Measurements from ENCODE around the gene UBL7. TPM values are rescaled to one million over a fixed set of nuclear protein-coding genes. Genes with fewer than 3 reads are reported as not detected.
A peak's percentile ranks its signal among the peaks of the same experiment; 100 is the strongest.

Gene UBL7
- total RNA-seq, 2 experiments from 2014 or later = 55.3 to 63.2 TPM

- Mint-ChIP-seq H3K4me3 (no peak overlapping the region), H3K27ac (no peak overlapping the region), H3K4me1 (peaks cover 29% of the 10 kb centered on the region), H3K27me3 (no peaks in the 10 kb centered on the region), H3K36me3 (peaks cover 26% of the 10 kb centered on the region), H3K9me3 (no peaks in the 10 kb centered on the region)
- POLR2A ChIA-PET = interaction anchor here (1.4 to 1.6 kb wide), 2 partner anchors 11 to 22 kb away, joined by 3 to 5 read pairs; partner anchors contain the start of gene SEMA7A
- no peak for ATAC-seq (ENCODE audit: low read depth)
- DNase-seq = no peak
These were observed 48.8 kb downstream of the UBL7 start for GRCh38 chr15:74412159-74412558.

GRCh38 chr15:74411686-74412085 lies 49.3 kb downstream of the UBL7 start:
- Mint-ChIP-seq H3K4me1 (peaks cover 29% of the 10 kb centered on the region), H3K27ac (no peak overlapping the region), H3K4me3 (no peak overlapping the region), H3K36me3 (peaks cover 26% of the 10 kb centered on the region), H3K27me3 (no peaks in the 10 kb centered on the region), H3K9me3 (no peaks in the 10 kb centered on the region)
- POLR2A ChIA-PET = interaction anchor here (1.4 to 1.6 kb wide), 2 partner anchors 10 to 22 kb away, joined by 3 to 5 read pairs; partner anchors contain the start of gene SEMA7A
- DNase-seq (no peak), ATAC-seq (ENCODE audit: low read depth) (no peak)

DNA sequence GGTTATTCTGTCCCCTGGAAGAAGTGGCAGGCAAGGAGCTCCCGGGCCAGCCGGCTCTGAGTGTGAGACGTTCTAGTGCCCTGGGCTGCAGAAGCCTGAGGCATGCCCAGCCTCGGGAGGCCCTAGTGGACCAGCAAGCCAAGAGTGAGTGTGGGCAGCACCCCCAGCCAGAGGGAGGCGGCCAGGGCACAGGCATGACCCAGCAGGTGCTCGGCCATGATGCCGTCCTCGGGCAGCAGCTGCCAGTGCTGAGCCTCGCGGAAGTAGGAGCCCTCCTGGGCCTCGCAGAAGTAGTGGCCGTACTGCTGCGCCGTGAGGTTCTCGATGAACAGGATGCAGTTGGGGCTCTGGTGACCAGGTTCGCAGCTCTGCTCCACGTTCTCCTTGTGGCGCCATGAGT lies 50.5 kb downstream of the UBL7 start:
- H3K36me3 Mint-ChIP-seq = peaks cover 21% of the 10 kb centered on the region
- POLR2A ChIA-PET = interaction anchor here (0.9 to 1.4 kb wide), 2 partner anchors 10 to 25 kb away, joined by 3 to 4 read pairs; no protein-coding TSS in a partner anchor

DNA sequence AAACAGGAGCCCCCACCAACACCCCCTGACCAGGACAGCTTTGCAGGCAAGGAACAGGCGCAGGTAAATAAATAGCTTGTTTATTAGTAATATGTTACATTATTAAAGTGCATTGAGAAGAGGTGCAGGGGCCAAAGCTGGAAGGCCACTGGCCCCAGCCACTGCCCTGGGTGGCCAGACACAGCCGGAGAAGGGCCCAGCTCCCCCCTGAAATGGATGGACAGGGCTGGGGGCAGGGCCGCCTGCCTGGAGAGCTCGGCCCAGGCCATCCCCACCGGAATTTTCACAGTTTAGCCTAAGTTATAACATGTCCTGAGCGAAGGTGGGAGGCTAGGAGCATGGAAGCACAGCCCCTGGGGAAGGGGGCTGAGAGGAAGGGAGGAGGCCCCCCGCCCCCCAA lies 51.7 kb downstream of the UBL7 start:
- Mint-ChIP-seq H3K27ac (no peak overlapping the region), H3K9me3 (no peaks in the 10 kb centered on the region), H3K36me3 (peaks cover 19% of the 10 kb centered on the region), H3K27me3 (no peaks in the 10 kb centered on the region), H3K4me3 (no peak overlapping the region), H3K4me1 (peaks cover 14% of the 10 kb centered on the region)
- ATAC-seq (ENCODE audit: low read depth) = no peak
- no peak for DNase-seq
- POLR2A ChIA-PET = interaction anchor here (0.6 to 1.5 kb wide), 5 partner anchors 19 to 350 kb away, joined by 3 read pairs; no protein-coding TSS in a partner anchor

More for the DNA sequence above, 50.5 kb downstream of the UBL7 start:
- peaks cover 24% of the 10 kb centered on the region for H3K4me1 Mint-ChIP-seq
- H3K4me3 Mint-ChIP-seq = no peak overlapping the region
- no peak overlapping the region for H3K27ac Mint-ChIP-seq
- H3K9me3 Mint-ChIP-seq = no peaks in the 10 kb centered on the region
- H3K27me3 Mint-ChIP-seq = no peaks in the 10 kb centered on the region
- DNase-seq (no peak), ATAC-seq (ENCODE audit: low read depth) (no peak)

GRCh38 chr15:74408815-74409214 lies 52.1 kb downstream of the UBL7 start:
- Mint-ChIP-seq H3K4me1 (peaks cover 14% of the 10 kb centered on the region), H3K27me3 (no peaks in the 10 kb centered on the region), H3K27ac (peak overlapping the region; percentile 56), H3K36me3 (peaks cover 16% of the 10 kb centered on the region), H3K4me3 (no peak overlapping the region), H3K9me3 (no peaks in the 10 kb centered on the region)
- DNase-seq (no peak), ATAC-seq (ENCODE audit: low read depth) (no peak)
- POLR2A ChIA-PET = interaction anchor here (0.6 to 1.5 kb wide), 5 partner anchors 20 to 351 kb away, joined by 3 read pairs; no protein-coding TSS in a partner anchor

GRCh38 chr15:74408385-74408784 lies 52.6 kb downstream of the UBL7 start:
- H3K27ac Mint-ChIP-seq = peak overlapping the region; percentile 56
- ATAC-seq (ENCODE audit: low read depth) (no peak), DNase-seq (no peak)
- H3K36me3 Mint-ChIP-seq = peaks cover 16% of the 10 kb centered on the region
- no peaks in the 10 kb centered on the region for H3K9me3 Mint-ChIP-seq
- H3K27me3 Mint-ChIP-seq = no peaks in the 10 kb centered on the region
- POLR2A ChIA-PET = interaction anchor here (2.1 kb wide), 1 partner anchor 24 kb away, joined by 7 read pairs; no protein-coding TSS in a partner anchor
- peaks cover 19% of the 10 kb centered on the region for H3K4me1 Mint-ChIP-seq
- no peak overlapping the region for H3K4me3 Mint-ChIP-seq

DNA sequence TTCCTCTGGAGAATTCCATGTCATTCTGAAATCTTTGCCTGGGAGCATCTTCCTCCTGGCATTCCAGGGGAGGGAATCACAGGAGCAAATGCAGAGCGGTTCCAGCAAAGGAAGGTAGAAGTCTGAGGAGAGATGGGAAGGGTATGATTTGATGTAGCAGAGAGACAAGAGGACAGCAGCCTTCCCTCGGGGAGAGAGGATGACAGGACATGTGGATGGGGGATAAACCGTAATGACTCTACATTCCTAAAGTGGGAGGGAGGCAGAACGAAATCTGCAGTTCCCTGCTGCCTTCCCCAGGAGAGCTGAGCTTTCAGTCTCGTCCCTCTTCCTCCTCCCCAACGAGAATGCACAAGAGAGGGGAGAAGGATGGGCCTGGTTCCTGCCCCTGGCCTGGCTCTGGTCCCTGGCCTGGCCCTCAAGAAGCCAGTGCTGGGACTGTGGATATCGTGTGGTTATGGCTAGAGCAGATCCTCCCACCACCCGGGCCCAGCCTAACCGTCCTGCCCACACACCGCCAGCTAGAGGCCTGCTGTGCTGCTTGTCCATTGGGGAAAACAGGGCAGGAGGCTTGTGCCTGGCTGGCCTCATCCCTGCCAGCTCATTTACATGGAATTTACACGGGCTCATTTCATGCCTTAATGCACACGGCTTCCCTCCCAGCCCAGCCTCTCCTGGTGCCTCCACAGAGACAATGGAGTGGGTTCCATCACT lies 53.8 kb downstream of the UBL7 start:
- DNase-seq = no peak
- POLR2A ChIA-PET = interaction anchor here (2.1 kb wide), 1 partner anchor 22 kb away, joined by 7 read pairs; no protein-coding TSS in a partner anchor
- no peak for ATAC-seq (ENCODE audit: low read depth)
- Mint-ChIP-seq H3K27ac (peak overlapping the region; percentile 76), H3K4me1 (peaks cover 31% of the 10 kb centered on the region), H3K27me3 (no peaks in the 10 kb centered on the region), H3K4me3 (no peak overlapping the region), H3K9me3 (no peaks in the 10 kb centered on the region), H3K36me3 (peaks cover 11% of the 10 kb centered on the region)

GRCh38 chr15:74406517-74406916 lies 54.4 kb downstream of the UBL7 start:
- Mint-ChIP-seq H3K4me1 (peaks cover 37% of the 10 kb centered on the region), H3K27me3 (no peaks in the 10 kb centered on the region), H3K27ac (peak overlapping the region; percentile 76)

GRCh38 chr15:74405823-74406222 lies 55.1 kb downstream of the UBL7 start:
- H3K4me1 Mint-ChIP-seq = peaks cover 44% of the 10 kb centered on the region
- H3K36me3 Mint-ChIP-seq = peaks cover 7% of the 10 kb centered on the region
- H3K27ac Mint-ChIP-seq = peak overlapping the region; percentile 13
- no peak overlapping the region for H3K4me3 Mint-ChIP-seq
- ATAC-seq (ENCODE audit: low read depth) = no peak
- H3K27me3 Mint-ChIP-seq = no peaks in the 10 kb centered on the region
- DNase-seq = no peak
- no peaks in the 10 kb centered on the region for H3K9me3 Mint-ChIP-seq
- POLR2A ChIA-PET = no interaction called here

More at GRCh38 chr15:74406517-74406916, 54.4 kb downstream of the UBL7 start:
- DNase-seq (no peak), ATAC-seq (ENCODE audit: low read depth) (no peak)
- Mint-ChIP-seq H3K9me3 (no peaks in the 10 kb centered on the region), H3K4me3 (no peak overlapping the region), H3K36me3 (peaks cover 8% of the 10 kb centered on the region)
- POLR2A ChIA-PET = interaction anchor here (2.1 kb wide), 1 partner anchor 22 kb away, joined by 7 read pairs; no protein-coding TSS in a partner anchor

- H3K27ac Mint-ChIP-seq = peak overlapping the region; percentile 87
- peak overlapping the region; percentile 42 for H3K4me3 Mint-ChIP-seq
- no peaks in the 10 kb centered on the region for H3K9me3 Mint-ChIP-seq
- no peak for ATAC-seq (ENCODE audit: low read depth)
- no peaks in the 10 kb centered on the region for H3K27me3 Mint-ChIP-seq
- peaks cover 59% of the 10 kb centered on the region for H3K4me1 Mint-ChIP-seq
- DNase-seq = no peak
- peaks cover 4% of the 10 kb centered on the region for H3K36me3 Mint-ChIP-seq
- POLR2A ChIA-PET = interaction anchor here (1.3 to 6.3 kb wide), 6 partner anchors 15 to 57 kb away, joined by 3 to 109 read pairs (median 10); partner anchors contain the start of gene SEMA7A
These were observed 56.9 kb downstream of the UBL7 start for GRCh38 chr15:74403991-74404563.

- Mint-ChIP-seq H3K27me3 (no peaks in the 10 kb centered on the region), H3K27ac (peak overlapping the region; percentile 87), H3K9me3 (no peaks in the 10 kb centered on the region), H3K36me3 (peaks cover 2% of the 10 kb centered on the region), H3K4me1 (peaks cover 63% of the 10 kb centered on the region), H3K4me3 (peak overlapping the region; percentile 42)
- ATAC-seq (ENCODE audit: low read depth) (no peak), DNase-seq (no peak)
- POLR2A ChIA-PET = interaction anchor here (0.7 to 6.3 kb wide), 7 partner anchors 16 to 206 kb away, joined by 3 to 109 read pairs (median 7); partner anchors contain the start of genes ARID3B and SEMA7A
These were observed 57.4 kb downstream of the UBL7 start for GRCh38 chr15:74403588-74403919.

DNA sequence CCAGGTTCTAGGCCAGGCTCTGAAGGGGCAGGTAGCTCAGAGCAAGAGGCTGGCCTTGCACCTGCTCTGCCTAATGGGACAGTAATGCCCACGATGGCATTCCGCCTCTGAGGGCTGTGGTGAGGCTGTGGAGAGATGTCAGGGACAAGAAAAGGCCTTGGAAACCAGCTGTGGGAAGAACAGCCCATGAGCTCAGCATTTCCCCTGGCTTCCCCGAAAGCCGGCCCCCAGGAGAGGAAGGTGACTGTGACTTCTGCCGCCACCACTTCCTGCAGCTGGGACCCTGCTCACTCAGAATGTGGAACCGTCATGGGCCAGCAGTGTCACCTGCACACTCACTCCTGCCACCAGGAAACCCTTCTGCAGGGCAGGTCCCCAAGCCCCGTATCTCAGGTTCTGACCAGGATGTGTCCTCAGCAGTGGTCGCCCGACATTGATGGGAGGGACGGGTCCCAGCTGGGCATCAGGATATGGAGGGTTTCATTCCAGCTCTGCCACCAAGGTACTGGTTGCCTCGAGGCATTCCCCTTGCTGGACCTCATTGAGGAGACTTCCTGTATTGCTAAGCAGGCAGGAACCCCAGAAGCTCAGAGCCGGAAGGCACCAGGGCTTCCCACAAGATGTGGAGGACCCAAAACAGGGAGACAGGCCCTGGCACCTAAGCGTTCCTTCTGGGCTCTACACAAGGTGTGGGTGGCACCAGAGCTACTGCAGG lies 57.9 kb downstream of the UBL7 start:
- DNase-seq (peak; percentile 82), ATAC-seq (ENCODE audit: low read depth) (peak; percentile 75)
- Mint-ChIP-seq H3K4me3 (peak overlapping the region; percentile 42), H3K36me3 (no peaks in the 10 kb centered on the region), H3K27ac (peak overlapping the region; percentile 87), H3K27me3 (no peaks in the 10 kb centered on the region), H3K4me1 (peaks cover 66% of the 10 kb centered on the region), H3K9me3 (no peaks in the 10 kb centered on the region)
- POLR2A ChIA-PET = interaction anchor here (0.7 to 6.3 kb wide), 11 partner anchors 14 to 385 kb away, joined by 3 to 109 read pairs (median 5); partner anchors contain the start of genes ARID3B and SEMA7A

DNA sequence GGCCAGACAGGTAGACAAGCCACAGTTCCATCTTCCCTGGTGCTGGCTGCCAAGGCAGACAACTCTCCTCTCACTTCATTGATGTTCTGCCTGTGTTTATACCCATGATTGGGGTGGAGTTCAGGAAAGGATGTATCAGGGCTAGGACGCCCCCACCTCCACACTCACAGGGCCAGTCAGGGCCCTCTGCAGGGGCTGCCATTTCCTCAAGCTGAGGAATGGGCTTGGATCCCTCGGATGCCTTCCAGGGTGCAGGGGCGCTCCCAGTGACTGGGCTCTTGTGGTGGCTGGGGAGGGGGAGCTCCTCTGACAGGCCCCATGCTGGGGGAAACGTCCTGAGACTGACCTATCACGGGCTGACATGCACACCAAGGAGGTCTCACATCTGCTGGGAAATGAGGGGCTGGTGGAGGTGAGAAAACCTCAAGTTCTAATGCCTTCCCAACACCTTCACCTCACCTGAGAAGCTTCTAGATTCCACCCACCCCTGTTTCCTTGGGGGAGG lies 58.6 kb downstream of the UBL7 start:
- POLR2A ChIA-PET = interaction anchor here (0.8 to 6.3 kb wide), 10 partner anchors 13 to 385 kb away, joined by 3 to 109 read pairs (median 7); partner anchors contain the start of genes ARID3B, SEMA7A and UBL7
- H3K27ac Mint-ChIP-seq = peak overlapping the region; percentile 87
- no peaks in the 10 kb centered on the region for H3K9me3 Mint-ChIP-seq
- no peaks in the 10 kb centered on the region for H3K27me3 Mint-ChIP-seq
- no peaks in the 10 kb centered on the region for H3K36me3 Mint-ChIP-seq
- ATAC-seq (ENCODE audit: low read depth) (peak; percentile 1), DNase-seq (peak; percentile 52)
- peaks cover 71% of the 10 kb centered on the region for H3K4me1 Mint-ChIP-seq
- H3K4me3 Mint-ChIP-seq = peak overlapping the region; percentile 42
